Activated B cell treated with CpG ODN at 0.5 μM for 24 hours (primary cell): ENCODE data around the gene DAB2. TPM values are rescaled to one million over a fixed set of nuclear protein-coding genes. Genes with fewer than 3 reads are reported as not detected.

Experiments
- ATAC-seq: fragments of 200-7000 bp; cut with Tn5 transposase; one replicate; pipeline ENCODE4 v1.10.0; 2021; ENCODE audit warnings: low read depth, mild to moderate bottlenecking, moderate library complexity
- CTCF ChIA-PET: fragments of 350-600 bp; sonication (Branson Sonifier 250); formaldehyde crosslinking; loops from one replicate; lab custom pipeline; 2021; ENCODE audit warnings: antibody characterized with exemption; lab: Charles Lee
- POLR2A ChIA-PET: fragments of 350-600 bp; sonication (Branson Sonifier 250); formaldehyde crosslinking; loops from one replicate; lab custom pipeline; 2021; ENCODE audit warnings: antibody characterized with exemption; lab: Charles Lee
- DNase-seq: peaks from one replicate; pipeline ENCODE4 v3.0.0; 2022
- H3K27ac Mint-ChIP-seq: one replicate; pipeline ENCODE4 v1.8.0; 2020; ENCODE audit warnings: mixed read lengths
- H3K27me3 Mint-ChIP-seq: one replicate; pipeline ENCODE4 v1.8.0; 2021; ENCODE audit warnings: mixed read lengths
- H3K36me3 Mint-ChIP-seq: one replicate; pipeline ENCODE4 v1.8.0; 2021; ENCODE audit warnings: low read depth, mixed read lengths
- H3K4me1 Mint-ChIP-seq: one replicate; pipeline ENCODE4 v1.8.0; 2021; ENCODE audit warnings: mixed read lengths
- H3K4me3 Mint-ChIP-seq: one replicate; pipeline ENCODE4 v1.8.0; 2020; ENCODE audit warnings: mild to moderate bottlenecking, mixed read lengths
- H3K9me3 Mint-ChIP-seq: one replicate; pipeline ENCODE4 v1.8.0; 2020; ENCODE audit warnings: mixed read lengths
- intact Hi-C: fragments of 100-400 bp; cut with micrococcal nuclease; formaldehyde crosslinking; loops from one replicate; pipeline ENCODE4 v1.15.1; 2024
- total RNA-seq: library from RNA; stranded (reverse); gene quantifications from 2 replicates; pipeline ENCODE4 v1.2.3, GENCODE V29; 2022
- TF ChIP-seq, protein P1 (sequence below): fragments of 200-600 bp; IDR thresholded peaks from one replicate; pipeline ENCODE4 v1.8.0; 2022; ENCODE audit warnings: antibody characterized with exemption, mild to moderate bottlenecking

Gene DAB2
- total RNA-seq, 1 donor from 2014 or later, result not detected

DNA sequence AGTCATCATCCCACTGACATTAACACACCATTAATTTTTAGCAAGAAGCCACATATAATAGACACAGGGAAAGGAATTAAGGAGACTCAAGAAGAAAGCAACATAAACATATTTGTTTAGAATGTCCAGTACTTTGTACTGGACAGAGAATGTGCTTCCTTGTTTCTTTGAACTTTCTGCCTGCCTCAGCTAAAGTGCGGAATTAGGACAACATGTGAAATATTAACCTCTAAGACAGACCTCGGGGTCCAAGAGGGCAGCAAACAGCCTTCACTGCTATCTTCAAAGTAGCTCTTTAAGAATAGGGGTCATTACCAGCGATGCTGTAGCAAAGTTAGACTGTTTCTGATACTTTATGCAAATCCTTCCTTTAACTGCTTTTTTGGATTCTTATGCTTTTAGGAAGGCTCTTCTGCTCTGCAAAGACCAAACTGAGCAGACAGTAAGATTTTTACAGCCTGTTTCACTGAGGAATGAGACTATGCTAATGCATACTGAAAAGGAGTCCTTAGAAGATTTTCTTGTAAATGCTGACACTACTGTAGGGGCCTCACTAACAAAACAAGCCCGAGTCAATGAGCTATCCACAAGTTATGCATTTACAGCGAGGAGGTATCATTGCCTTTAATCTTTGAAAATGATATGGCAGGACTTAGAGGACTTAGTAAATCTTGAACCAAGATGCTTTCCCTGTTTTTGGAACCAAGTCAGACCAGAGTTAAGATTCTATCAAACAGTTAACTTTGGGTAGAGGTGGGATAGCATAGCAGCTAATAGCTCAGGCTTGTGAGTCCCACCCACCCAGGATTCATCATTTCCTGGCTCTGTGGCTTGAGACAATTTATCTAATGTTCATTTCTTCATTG lies 23.8 kb downstream of the DAB2 start:
- CTCF ChIA-PET, result interaction anchor here (1.1 kb wide), 1 partner anchor 183 kb away, joined by 3 read pairs; no protein-coding TSS in a partner anchor
- intact Hi-C loops, result no loop called here
- Mint-ChIP-seq H3K27me3 (no peaks in the 10 kb centered on the region), H3K36me3 (no peaks in the 10 kb centered on the region), H3K4me3 (no peak overlapping the region), H3K27ac (no peak overlapping the region), H3K4me1 (peaks cover 8% of the 10 kb centered on the region), H3K9me3 (no peaks in the 10 kb centered on the region)
- ATAC-seq (no peak), DNase-seq (no peak)
- POLR2A ChIA-PET, result no interaction called here
- TF ChIP-seq, protein P1, sequence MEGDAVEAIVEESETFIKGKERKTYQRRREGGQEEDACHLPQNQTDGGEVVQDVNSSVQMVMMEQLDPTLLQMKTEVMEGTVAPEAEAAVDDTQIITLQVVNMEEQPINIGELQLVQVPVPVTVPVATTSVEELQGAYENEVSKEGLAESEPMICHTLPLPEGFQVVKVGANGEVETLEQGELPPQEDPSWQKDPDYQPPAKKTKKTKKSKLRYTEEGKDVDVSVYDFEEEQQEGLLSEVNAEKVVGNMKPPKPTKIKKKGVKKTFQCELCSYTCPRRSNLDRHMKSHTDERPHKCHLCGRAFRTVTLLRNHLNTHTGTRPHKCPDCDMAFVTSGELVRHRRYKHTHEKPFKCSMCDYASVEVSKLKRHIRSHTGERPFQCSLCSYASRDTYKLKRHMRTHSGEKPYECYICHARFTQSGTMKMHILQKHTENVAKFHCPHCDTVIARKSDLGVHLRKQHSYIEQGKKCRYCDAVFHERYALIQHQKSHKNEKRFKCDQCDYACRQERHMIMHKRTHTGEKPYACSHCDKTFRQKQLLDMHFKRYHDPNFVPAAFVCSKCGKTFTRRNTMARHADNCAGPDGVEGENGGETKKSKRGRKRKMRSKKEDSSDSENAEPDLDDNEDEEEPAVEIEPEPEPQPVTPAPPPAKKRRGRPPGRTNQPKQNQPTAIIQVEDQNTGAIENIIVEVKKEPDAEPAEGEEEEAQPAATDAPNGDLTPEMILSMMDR, result no peak

DNA sequence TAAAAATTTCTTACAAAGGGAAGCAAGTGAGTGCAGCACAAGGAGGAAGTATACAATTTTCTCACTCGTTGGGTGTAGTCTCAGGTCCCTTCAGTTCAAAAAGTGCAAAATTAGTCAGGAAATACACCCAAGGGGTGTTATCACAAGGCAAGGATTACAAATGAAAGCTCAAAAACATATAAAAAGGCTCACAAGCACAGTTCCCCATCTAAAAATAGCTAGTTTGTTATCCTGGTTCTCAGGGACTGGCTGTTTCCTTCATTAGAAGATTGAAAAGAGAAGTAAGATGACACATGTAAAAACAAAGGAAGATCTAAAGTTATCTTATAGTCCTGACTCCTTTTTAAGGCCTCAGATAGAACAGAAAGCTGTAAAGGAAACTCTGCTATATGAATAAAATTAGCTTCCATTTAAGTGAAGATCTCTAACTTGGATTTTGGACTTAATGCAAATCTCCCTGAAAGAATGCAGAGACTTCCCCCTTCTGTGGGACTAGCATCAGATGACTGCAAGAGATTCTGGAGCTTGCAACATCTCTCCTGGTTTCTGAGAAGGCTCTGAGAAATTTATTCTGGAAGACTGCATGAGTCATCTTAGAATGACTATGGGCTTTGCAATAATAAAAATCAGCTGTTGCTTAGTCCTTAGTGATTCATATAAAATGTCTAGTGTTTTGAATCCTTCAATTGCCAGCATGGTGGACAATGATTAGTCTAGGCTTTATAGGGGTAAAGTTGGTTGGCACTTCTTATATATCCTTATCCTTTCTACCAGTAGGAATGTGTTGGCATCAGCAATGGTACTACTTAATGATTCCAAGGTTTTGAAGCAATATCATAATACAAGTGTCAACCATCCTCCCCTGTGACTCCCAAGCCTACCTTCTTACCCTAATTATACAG lies 25.4 kb downstream of the DAB2 start:
- Mint-ChIP-seq H3K9me3 (no peaks in the 10 kb centered on the region), H3K36me3 (no peaks in the 10 kb centered on the region), H3K27ac (no peak overlapping the region), H3K4me3 (no peak overlapping the region), H3K27me3 (no peaks in the 10 kb centered on the region), H3K4me1 (peaks cover 8% of the 10 kb centered on the region)
- ATAC-seq, result no peak
- TF ChIP-seq, protein P1, result no peak
- ChIA-PET POLR2A (no interaction called here), CTCF (interaction anchor here (1.0 kb wide), 1 partner anchor 26 kb away, joined by 7 read pairs; the partner anchor contains the start of gene DAB2)
- DNase-seq, result no peak
- intact Hi-C loops, result no loop called here

- TF ChIP-seq, protein P1, result no peak
- H3K4me1 Mint-ChIP-seq, result peaks cover 8% of the 10 kb centered on the region
- H3K27ac Mint-ChIP-seq, result no peak overlapping the region
- ChIA-PET POLR2A (no interaction called here), CTCF (no interaction called here)
- no peak for DNase-seq
- ATAC-seq, result no peak
- H3K9me3 Mint-ChIP-seq, result no peaks in the 10 kb centered on the region
- no peak overlapping the region for H3K4me3 Mint-ChIP-seq
- H3K36me3 Mint-ChIP-seq, result no peaks in the 10 kb centered on the region
- intact Hi-C loops, result no loop called here
- no peaks in the 10 kb centered on the region for H3K27me3 Mint-ChIP-seq
These were observed 27.9 kb downstream of the DAB2 start for GRCh38 chr5:39396843-39397242.

- H3K27ac Mint-ChIP-seq, result no peak overlapping the region
- TF ChIP-seq, protein P1, result no peak
- no peak for ATAC-seq
- H3K4me3 Mint-ChIP-seq, result no peak overlapping the region
- intact Hi-C loops, result no loop called here
- no peaks in the 10 kb centered on the region for H3K27me3 Mint-ChIP-seq
- DNase-seq, result no peak
- no peaks in the 10 kb centered on the region for H3K36me3 Mint-ChIP-seq
- peaks cover 8% of the 10 kb centered on the region for H3K4me1 Mint-ChIP-seq
- no peaks in the 10 kb centered on the region for H3K9me3 Mint-ChIP-seq
- POLR2A ChIA-PET, result no interaction called here
- CTCF ChIA-PET, result no interaction called here
These were observed 29.3 kb downstream of the DAB2 start for GRCh38 chr5:39395521-39395920.

DNA sequence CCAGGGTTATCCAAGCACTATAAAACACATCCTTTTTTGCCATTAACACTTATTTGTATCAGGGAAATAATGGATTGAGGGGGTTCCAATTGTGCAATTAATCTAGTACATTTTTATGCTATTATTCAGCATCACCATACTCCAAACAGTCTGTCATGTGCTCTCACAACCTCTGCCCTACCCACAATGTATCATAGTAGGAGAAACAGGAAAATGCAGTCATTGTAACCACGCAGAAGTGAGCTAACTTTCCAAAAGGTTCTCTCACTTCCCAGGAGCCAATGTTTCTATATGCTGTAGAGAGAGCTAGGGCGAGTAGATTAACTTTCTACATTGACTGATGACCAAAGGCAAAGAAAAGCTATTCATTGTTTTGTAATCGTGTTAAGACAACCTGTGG lies 29.8 kb downstream of the DAB2 start:
- DNase-seq, result no peak
- H3K4me3 Mint-ChIP-seq, result no peak overlapping the region
- CTCF ChIA-PET, result no interaction called here
- TF ChIP-seq, protein P1, result no peak
- intact Hi-C loops, result no loop called here
- no peaks in the 10 kb centered on the region for H3K9me3 Mint-ChIP-seq
- POLR2A ChIA-PET, result no interaction called here
- H3K27ac Mint-ChIP-seq, result no peak overlapping the region
- H3K36me3 Mint-ChIP-seq, result no peaks in the 10 kb centered on the region
- peaks cover 8% of the 10 kb centered on the region for H3K4me1 Mint-ChIP-seq
- H3K27me3 Mint-ChIP-seq, result no peaks in the 10 kb centered on the region
- ATAC-seq, result no peak
